ENCODE measurements around the gene HMGN3.

HMGN3 gene

DNA sequence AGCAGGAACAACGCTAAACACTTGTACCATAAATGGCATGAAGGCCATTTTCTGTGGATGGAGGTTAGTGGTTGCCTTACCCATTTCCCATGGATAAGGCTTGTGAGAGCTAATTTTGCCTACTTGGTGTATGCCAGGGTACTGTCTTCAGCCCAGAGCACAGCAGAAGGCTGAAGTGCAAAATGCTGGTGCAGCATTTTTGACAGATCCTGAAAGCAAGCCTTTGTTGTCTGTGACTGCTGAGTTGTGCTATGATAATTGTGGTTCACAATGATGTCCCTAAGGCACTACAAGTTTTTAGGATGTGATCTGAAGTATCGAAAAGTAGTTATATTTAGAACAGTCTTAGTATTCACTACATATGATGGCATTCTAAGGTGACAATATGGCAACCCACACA is 14.7 kb upstream of the HMGN3 start:
- H3K4me3 ChIP-seq (replicated peaks in 1 of 2; ENCODE audit: low read depth in 2 of 2, low read length in 2 of 2) = no peak overlapping the region
- TF ChIP-seq, protein P1, sequence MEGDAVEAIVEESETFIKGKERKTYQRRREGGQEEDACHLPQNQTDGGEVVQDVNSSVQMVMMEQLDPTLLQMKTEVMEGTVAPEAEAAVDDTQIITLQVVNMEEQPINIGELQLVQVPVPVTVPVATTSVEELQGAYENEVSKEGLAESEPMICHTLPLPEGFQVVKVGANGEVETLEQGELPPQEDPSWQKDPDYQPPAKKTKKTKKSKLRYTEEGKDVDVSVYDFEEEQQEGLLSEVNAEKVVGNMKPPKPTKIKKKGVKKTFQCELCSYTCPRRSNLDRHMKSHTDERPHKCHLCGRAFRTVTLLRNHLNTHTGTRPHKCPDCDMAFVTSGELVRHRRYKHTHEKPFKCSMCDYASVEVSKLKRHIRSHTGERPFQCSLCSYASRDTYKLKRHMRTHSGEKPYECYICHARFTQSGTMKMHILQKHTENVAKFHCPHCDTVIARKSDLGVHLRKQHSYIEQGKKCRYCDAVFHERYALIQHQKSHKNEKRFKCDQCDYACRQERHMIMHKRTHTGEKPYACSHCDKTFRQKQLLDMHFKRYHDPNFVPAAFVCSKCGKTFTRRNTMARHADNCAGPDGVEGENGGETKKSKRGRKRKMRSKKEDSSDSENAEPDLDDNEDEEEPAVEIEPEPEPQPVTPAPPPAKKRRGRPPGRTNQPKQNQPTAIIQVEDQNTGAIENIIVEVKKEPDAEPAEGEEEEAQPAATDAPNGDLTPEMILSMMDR (IDR thresholded peaks at IDR 0.05; ENCODE audit: low read depth, low read length) = no peak
- DNase-seq (ENCODE audit: low read depth in 2 of 2) = no peak

DNA sequence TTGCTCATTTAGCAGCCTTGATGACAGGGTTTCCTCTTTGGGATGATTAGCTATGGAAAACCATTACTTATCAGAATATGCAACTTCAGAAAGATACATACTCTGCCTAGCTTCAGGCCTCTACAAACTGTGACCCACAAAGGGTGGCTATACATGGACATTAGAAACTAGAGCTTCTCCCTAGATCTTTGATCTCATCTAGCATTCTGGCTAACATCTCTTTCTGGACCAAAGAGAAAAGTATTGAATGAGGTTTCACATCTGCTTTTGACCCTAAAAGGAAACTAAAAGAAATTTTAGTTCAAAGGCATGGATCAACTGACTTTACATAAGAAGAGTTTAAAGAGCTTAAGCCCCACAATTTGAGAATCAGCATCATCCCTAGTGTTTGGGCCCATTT is 12.4 kb upstream of the HMGN3 start:
- TF ChIP-seq, protein P1 (IDR thresholded peaks at IDR 0.05; ENCODE audit: low read depth, low read length) = no peak
- DNase-seq (ENCODE audit: low read depth in 2 of 2) = no peak
- H3K4me3 ChIP-seq (replicated peaks in 1 of 2; ENCODE audit: low read depth in 2 of 2, low read length in 2 of 2) = no peak overlapping the region

DNA sequence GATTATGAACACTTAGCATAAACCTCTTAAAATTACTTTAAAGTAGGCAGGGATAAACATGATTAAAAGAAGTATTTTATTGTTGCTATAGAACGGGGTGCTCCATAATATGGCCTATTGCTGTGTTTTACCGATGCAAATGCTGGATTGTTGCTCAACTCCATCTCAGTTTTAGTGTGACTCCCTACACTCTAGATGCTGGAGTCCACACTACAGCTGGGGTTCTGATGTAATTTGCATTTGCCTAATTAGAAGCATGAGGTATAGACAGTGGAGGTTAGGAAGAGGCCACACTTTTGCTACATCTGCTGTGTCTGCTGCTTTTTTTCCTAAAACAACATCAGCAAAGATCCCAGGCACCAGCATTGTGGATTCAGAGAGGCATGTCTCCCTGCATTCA is 6.7 kb upstream of the HMGN3 start:
- TF ChIP-seq, protein P1 (IDR thresholded peaks at IDR 0.05; ENCODE audit: low read depth, low read length) = no peak
- no peak for DNase-seq (ENCODE audit: low read depth in 2 of 2)
- no peak overlapping the region for H3K4me3 ChIP-seq (replicated peaks in 1 of 2; ENCODE audit: low read depth in 2 of 2, low read length in 2 of 2)

DNA sequence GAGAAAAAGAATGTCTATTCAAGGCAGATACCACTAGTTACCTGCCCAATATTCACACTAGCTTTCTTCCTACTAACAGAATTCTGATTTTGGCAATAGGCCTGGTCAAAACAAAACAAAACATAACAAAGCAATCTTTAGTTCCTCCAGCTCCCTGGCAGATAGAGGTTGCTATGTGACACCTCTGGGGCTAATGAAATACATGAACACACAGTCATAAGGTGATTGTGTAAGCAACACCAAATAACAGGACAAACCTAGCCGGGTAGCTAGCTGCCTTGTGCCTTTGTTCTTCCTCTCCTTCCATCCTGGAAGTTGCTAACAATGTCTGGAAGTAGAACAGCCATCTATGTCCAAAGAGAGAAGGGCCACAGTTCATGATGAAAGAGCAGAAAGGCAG is 6.0 kb upstream of the HMGN3 start:
- H3K4me3 ChIP-seq (replicated peaks in 1 of 2; ENCODE audit: low read depth in 2 of 2, low read length in 2 of 2) = no peak overlapping the region
- DNase-seq (ENCODE audit: low read depth in 2 of 2) = peak; percentile 16 to 64
- TF ChIP-seq, protein P1 (IDR thresholded peaks at IDR 0.05; ENCODE audit: low read depth, low read length) = no peak

DNA sequence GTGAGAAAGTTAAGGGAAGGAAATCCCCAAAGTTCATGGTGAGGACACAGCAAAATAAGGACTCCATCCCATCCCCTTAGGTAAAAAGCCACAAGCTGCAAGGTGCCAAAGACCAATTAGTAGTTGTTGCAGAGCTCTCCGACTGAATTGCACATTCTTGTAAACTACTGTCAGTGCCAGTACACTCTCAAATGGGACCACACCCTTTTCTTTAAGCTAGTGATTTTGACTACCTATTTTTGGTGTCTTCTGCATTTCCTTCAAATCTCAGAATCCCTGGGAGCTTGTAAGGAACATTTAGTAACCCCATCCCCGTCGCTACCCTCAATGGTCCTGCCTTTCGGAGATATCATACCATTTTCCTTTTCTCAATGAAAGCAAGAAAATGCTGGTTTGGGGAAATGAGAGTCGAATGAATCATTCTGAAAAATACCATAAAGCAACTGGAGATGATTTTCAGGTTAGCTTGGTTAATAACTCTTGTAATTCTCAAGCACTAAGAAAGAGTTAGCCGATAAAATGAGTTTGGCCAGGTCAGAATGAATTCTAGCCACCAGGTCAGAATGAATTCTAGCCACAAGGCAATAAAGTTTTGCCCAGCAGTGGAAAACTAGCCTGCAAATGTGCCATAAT is 5.2 kb upstream of the HMGN3 start:
- no peak overlapping the region for H3K4me3 ChIP-seq (replicated peaks in 1 of 2; ENCODE audit: low read depth in 2 of 2, low read length in 2 of 2)
- no peak for DNase-seq (ENCODE audit: low read depth in 2 of 2)
- TF ChIP-seq, protein P1 (IDR thresholded peaks at IDR 0.05; ENCODE audit: low read depth, low read length) = no peak

DNA sequence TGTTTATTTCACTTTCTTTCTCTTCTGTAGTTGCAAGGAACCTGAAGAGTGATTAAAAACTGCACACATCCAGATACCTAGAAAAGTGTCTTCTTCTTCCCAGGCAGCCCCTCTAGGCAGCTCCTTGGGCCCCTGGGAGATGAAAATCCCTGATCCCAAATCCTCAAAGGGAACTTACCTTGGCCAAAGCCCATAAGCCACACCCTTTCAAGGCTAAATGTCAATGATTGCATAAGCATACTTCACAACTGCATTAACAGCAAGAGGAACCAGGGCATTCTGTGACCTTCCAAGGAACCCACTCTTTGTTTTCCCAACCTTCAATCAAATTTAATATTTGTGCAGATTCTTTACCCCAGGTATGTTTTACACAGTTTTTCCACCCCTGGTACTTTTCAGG is 4.4 kb upstream of the HMGN3 start:
- DNase-seq (ENCODE audit: low read depth in 2 of 2) = no peak
- TF ChIP-seq, protein P1 (IDR thresholded peaks at IDR 0.05; ENCODE audit: low read depth, low read length) = no peak
- no peak overlapping the region for H3K4me3 ChIP-seq (replicated peaks in 1 of 2; ENCODE audit: low read depth in 2 of 2, low read length in 2 of 2)

DNA sequence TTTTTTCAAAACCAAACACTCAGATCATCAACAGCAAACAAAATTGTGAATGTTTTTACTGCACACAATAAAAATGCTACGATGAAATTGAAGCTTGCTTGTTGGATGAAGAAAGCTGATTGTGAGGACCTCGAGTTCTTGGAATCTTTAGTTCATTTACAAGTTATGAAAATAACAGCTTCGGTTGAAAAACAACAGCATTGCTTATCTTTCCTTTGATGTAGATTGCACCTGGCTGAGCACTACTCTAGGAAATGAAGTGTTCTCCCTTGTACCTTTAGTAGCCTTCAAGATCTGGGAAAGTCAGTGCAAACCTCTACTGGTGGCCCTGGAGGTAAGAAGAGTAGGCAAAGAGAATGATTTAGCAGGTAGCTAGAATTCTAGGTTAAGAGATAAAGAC is 2.2 kb upstream of the HMGN3 start:
- TF ChIP-seq, protein P1 (IDR thresholded peaks at IDR 0.05; ENCODE audit: low read depth, low read length) = no peak
- no peak overlapping the region for H3K4me3 ChIP-seq (replicated peaks in 1 of 2; ENCODE audit: low read depth in 2 of 2, low read length in 2 of 2)
- DNase-seq (ENCODE audit: low read depth in 2 of 2) = no peak
